K562 (cell line): Measurements from ENCODE around the gene LRRC74B. TPM values are rescaled to one million over a fixed set of nuclear protein-coding genes. Genes with fewer than 3 reads are reported as not detected.

Experiments
- CBX3 ChIP-seq, 2 experiments: IDR thresholded peaks; 1 replicate in 1 of 2; 2 replicates in 1 of 2; pipeline ENCODE4 v1.6.1; 2012; ENCODE audit warnings: inconsistent platforms in 2 of 2, low read length in 2 of 2, borderline replicate concordance in 1 of 2, control low read depth in 1 of 2
- EGR1 ChIP-seq: fragments of 450-650 bp; conservative IDR thresholded peaks from 2 replicates; pipeline ENCODE4 v1.6.1; 2017; ENCODE audit warnings: mild to moderate bottlenecking
- FOSL1 ChIP-seq: fragments of 200-800 bp; sonication (Bioruptor generic); conservative IDR thresholded peaks from 2 replicates; pipeline ENCODE4 v1.6.1; 2016; ENCODE audit warnings: missing genetic modification characterization, missing compliant biosample characterization
- HIVEP1 ChIP-seq: fragments of 250-450 bp; sonication (Bioruptor Pico); IDR thresholded peaks from 2 replicates; pipeline ENCODE4 v1.4.0; 2020; ENCODE audit warnings: mild to moderate bottlenecking
- IFI16 ChIP-seq: fragments of 250-450 bp; sonication (Bioruptor Pico); IDR thresholded peaks from 2 replicates; pipeline ENCODE4 v2.1.2; 2022; ENCODE audit warnings: mild to moderate bottlenecking, inconsistent platforms
- MCM5 ChIP-seq: fragments of 450-650 bp; IDR thresholded peaks from 2 replicates; pipeline ENCODE4 v1.6.1; 2016; ENCODE audit warnings: low read depth
- NFE2 ChIP-seq: IDR thresholded peaks from 2 replicates; pipeline ENCODE4 v1.6.1; 2014; ENCODE audit warnings: antibody characterized with exemption, low read depth
- NR2C1 ChIP-seq, 2 experiments: fragments of 450-650 bp; IDR thresholded peaks; 2 replicates each; pipeline ENCODE4 v1.6.1; 2017; ENCODE audit warnings: mild to moderate bottlenecking in 2 of 2, antibody characterized with exemption in 1 of 2, inconsistent platforms in 1 of 2, missing compliant biosample characterization in 1 of 2, missing genetic modification characterization in 1 of 2
- NR2C2 ChIP-seq, 2 experiments: fragments of 200-800 bp in 1 of 2; sonication (Bioruptor generic) in 1 of 2; sonication (generic) in 1 of 2; formaldehyde crosslinking in 1 of 2; IDR thresholded peaks; 2 replicates each; pipeline versions ENCODE4 v1.6.1 to v1.8.0; 2016 to 2022; ENCODE audit warnings: mild to moderate bottlenecking in 1 of 2, missing compliant biosample characterization in 1 of 2, missing genetic modification characterization in 1 of 2, missing genetic modification reagents in 1 of 2
- PHF8 ChIP-seq: fragments of 200-600 bp; sonication (generic); IDR thresholded peaks from 2 replicates; pipeline ENCODE4 v1.6.1; 2012; ENCODE audit warnings: mixed run types, mild to moderate bottlenecking, inconsistent platforms, low read length, moderate library complexity, borderline replicate concordance
- PML ChIP-seq: IDR thresholded peaks from 2 replicates; pipeline ENCODE4 v1.6.1; 2012; ENCODE audit warnings: low read length, inconsistent platforms
- POLR2A ChIP-seq: fragments of 450-650 bp; conservative IDR thresholded peaks from 2 replicates; pipeline ENCODE4 v1.6.1; 2016
- RFX5 ChIP-seq: IDR thresholded peaks from 2 replicates; pipeline ENCODE4 v1.6.1; 2011; ENCODE audit warnings: low read depth, mild to moderate bottlenecking, improper control_type of control experiment, low read length
- TCF3 ChIP-seq: sonication (generic); formaldehyde crosslinking; IDR thresholded peaks from 2 replicates; pipeline ENCODE4 v1.4.0; 2020; ENCODE audit warnings: mild to moderate bottlenecking, missing genetic modification reagents
- ZC3H4 ChIP-seq: sonication (generic); formaldehyde crosslinking; IDR thresholded peaks from 2 replicates; pipeline ENCODE4 v1.9.0; 2021; ENCODE audit warnings: missing genetic modification reagents, borderline replicate concordance
- ZNF586 ChIP-seq: fragments of 450-650 bp; formaldehyde crosslinking; conservative IDR thresholded peaks from 2 replicates; pipeline ENCODE4 v1.4.0; 2020; ENCODE audit warnings: mild to moderate bottlenecking, moderate library complexity
- ZNF668 ChIP-seq: fragments of 250-450 bp; sonication (Bioruptor Pico); IDR thresholded peaks from 2 replicates; pipeline ENCODE4 v1.8.0; 2022; ENCODE audit warnings: mild to moderate bottlenecking, inconsistent platforms
- ZSCAN32 ChIP-seq: fragments of 450-650 bp; formaldehyde crosslinking; IDR thresholded peaks from 2 replicates; pipeline ENCODE4 v1.4.0; 2020; ENCODE audit warnings: mild to moderate bottlenecking, moderate library complexity
- polyA plus RNA-seq, 8 experiments: library from polyadenylated mRNA; depleted of rRNA in 4 of 8; stranded (reverse) in 5 of 8; unstranded in 3 of 8; fragments of >200 nt; fragmentation: Nextera tagmentation in 2 of 8; fragmentation: Illumina TruSeq in 1 of 8; extraction: Ambion mirVana in 2 of 8; extraction: Trizol in 1 of 8; gene quantifications; 2 replicates each; pipeline versions ENCODE4 v1.2.1 to v1.2.3, GENCODE V29; 2011 to 2014; ENCODE audit warnings: inconsistent platforms in 1 of 8, missing spikeins in 1 of 8
- total RNA-seq, 7 experiments: library from RNA; depleted of rRNA in 6 of 7; stranded (reverse); fragments of >200 nt in 6 of 7; fragmentation: Illumina TruSeq in 2 of 7; extraction: Trizol in 2 of 7; gene quantifications; 2 replicates each; pipeline versions ENCODE4 v1.2.1 to v1.2.3, GENCODE V29; 2011 to 2021; ENCODE audit warnings: low replicate concordance in 1 of 7
- TF ChIP-seq, protein P1 (sequence below): IDR thresholded peaks from 2 replicates; pipeline ENCODE4 v1.6.1; 2011; ENCODE audit warnings: borderline replicate concordance, low read depth, mild to moderate bottlenecking, moderate library complexity, low read length; ENCODE audit not compliant: insufficient read depth, poor library complexity, severe bottlenecking
- TF ChIP-seq, protein P2 (sequence below), 2 experiments: fragments of 250-450 bp in 1 of 2; fragments of 450-650 bp in 1 of 2; sonication (Bioruptor Pico) in 1 of 2; IDR thresholded peaks; 2 replicates each; pipeline versions ENCODE4 v1.6.1 to v1.8.0; 2016 to 2021; ENCODE audit warnings: mild to moderate bottlenecking in 2 of 2, moderate library complexity in 2 of 2, missing compliant biosample characterization in 1 of 2, missing genetic modification characterization in 1 of 2
- TF ChIP-seq, protein P3 (sequence below): fragments of 250-450 bp; sonication (Bioruptor Pico); IDR thresholded peaks from 2 replicates; pipeline ENCODE4 v1.4.0; 2020; ENCODE audit warnings: mild to moderate bottlenecking, moderate library complexity
- TF ChIP-seq, protein P4 (sequence below): fragments of 450-650 bp; formaldehyde crosslinking; IDR thresholded peaks from 2 replicates; pipeline ENCODE4 v1.4.0; 2020; ENCODE audit warnings: mild to moderate bottlenecking, moderate library complexity

LRRC74B gene
- total and polyA plus RNA-seq, 9 of the 15 experiments (the other 6 are each of a cell fraction or from before 2014, with no cell fraction given): not detected

DNA sequence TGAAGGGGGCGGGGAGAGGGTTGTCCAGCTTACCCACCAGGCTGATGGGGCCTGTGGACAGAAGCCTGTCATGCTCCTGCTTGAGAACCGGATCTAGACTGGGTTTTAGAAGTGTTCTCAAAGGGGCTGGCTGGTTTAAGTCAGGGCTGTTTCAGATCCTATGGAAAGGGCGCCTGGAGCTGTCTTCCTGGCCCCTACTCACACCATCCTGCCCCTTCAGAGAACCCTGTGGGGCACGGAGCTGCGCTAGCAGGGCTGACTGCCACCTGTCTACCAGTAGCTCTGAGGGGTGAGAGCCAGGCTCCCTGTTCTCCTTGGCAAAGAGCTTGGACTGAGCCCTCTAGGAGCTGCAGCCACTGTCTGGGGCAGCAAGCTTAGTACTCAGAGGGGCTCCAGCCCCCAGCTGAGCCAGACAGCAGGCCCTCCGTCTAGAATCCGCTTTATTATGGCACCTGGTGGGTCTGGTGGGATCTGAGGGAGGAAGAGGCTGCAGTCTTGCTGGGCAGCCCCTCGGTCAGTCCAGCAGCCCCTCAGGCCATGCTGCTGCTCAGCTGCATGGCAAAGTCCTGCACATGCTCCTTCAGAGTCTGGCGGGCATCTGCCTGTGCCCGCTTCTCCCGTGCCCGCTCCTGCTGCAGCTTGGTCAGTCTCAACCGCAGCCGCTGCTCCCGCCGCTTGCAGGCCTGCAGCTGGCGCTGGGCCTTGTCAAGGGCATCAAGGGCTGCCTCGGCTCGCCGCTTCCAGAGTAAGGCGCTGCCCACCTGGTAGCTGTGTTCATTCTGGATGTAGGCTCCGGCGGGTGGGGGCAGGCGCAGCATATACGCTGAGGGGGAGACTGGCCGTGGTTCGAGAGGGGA lies 46.2 kb upstream of the LRRC74B start (continued):
- TF ChIP-seq RFX5 (no peak), ZNF586 (CRISPR knock-in tag) (0 out of 2 replicates have a peak, but pooled peaks have one; percentile 10), POLR2A (no peak), FOSL1 (tag) (no peak), PML (no peak), EGR1 (no peak), ZC3H4 (CRISPR knock-in tag) (no peak), IFI16 (no peak), NFE2 (no peak), MCM5 (no peak), CBX3 (IDR thresholded peaks at IDR 0.05; ENCODE audit: borderline replicate concordance in 1 of 2, low read length in 2 of 2) (no peak), NR2C1 (IDR thresholded peaks at IDR 0.05) (no peak), NR2C1 (tag; IDR thresholded peaks at IDR 0.05) (no peak), TCF3 (CRISPR knock-in tag) (no peak), PHF8 (no peak), NR2C2 (CRISPR knock-in tag; IDR thresholded peaks at IDR 0.05) (no peak), NR2C2 (tag; IDR thresholded peaks at IDR 0.05) (no peak), ZSCAN32 (CRISPR knock-in tag) (no peak), ZNF668 (CRISPR knock-in tag) (no peak), HIVEP1 (CRISPR knock-in tag) (0 out of 2 replicates have a peak, but pooled peaks have one; percentile 19)
- TF ChIP-seq, protein P1, sequence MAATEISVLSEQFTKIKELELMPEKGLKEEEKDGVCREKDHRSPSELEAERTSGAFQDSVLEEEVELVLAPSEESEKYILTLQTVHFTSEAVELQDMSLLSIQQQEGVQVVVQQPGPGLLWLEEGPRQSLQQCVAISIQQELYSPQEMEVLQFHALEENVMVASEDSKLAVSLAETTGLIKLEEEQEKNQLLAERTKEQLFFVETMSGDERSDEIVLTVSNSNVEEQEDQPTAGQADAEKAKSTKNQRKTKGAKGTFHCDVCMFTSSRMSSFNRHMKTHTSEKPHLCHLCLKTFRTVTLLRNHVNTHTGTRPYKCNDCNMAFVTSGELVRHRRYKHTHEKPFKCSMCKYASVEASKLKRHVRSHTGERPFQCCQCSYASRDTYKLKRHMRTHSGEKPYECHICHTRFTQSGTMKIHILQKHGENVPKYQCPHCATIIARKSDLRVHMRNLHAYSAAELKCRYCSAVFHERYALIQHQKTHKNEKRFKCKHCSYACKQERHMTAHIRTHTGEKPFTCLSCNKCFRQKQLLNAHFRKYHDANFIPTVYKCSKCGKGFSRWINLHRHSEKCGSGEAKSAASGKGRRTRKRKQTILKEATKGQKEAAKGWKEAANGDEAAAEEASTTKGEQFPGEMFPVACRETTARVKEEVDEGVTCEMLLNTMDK: no peak
- TF ChIP-seq, protein P2, sequence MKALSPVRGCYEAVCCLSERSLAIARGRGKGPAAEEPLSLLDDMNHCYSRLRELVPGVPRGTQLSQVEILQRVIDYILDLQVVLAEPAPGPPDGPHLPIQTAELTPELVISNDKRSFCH (CRISPR knock-in tag; IDR thresholded peaks at IDR 0.05): no peak
- TF ChIP-seq, protein P2 (tag; IDR thresholded peaks at IDR 0.05): no peak
- TF ChIP-seq, protein P3, sequence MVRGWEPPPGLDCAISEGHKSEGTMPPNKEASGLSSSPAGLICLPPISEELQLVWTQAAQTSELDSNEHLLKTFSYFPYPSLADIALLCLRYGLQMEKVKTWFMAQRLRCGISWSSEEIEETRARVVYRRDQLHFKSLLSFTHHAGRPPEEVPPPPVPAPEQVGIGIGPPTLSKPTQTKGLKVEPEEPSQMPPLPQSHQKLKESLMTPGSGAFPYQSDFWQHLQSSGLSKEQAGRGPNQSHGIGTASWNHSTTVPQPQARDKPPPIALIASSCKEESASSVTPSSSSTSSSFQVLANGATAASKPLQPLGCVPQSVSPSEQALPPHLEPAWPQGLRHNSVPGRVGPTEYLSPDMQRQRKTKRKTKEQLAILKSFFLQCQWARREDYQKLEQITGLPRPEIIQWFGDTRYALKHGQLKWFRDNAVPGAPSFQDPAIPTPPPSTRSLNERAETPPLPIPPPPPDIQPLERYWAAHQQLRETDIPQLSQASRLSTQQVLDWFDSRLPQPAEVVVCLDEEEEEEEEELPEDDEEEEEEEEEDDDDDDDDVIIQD: no peak; the same call in 1 of the 2 replicates
- TF ChIP-seq, protein P4, sequence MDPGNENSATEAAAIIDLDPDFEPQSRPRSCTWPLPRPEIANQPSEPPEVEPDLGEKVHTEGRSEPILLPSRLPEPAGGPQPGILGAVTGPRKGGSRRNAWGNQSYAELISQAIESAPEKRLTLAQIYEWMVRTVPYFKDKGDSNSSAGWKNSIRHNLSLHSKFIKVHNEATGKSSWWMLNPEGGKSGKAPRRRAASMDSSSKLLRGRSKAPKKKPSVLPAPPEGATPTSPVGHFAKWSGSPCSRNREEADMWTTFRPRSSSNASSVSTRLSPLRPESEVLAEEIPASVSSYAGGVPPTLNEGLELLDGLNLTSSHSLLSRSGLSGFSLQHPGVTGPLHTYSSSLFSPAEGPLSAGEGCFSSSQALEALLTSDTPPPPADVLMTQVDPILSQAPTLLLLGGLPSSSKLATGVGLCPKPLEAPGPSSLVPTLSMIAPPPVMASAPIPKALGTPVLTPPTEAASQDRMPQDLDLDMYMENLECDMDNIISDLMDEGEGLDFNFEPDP: 0 out of 2 replicates have a peak, but pooled peaks have one; percentile 6
